SK-N-SH (cell line): ENCODE results near the gene TRAF4. TPM values are rescaled to one million over a fixed set of nuclear protein-coding genes. Genes with fewer than 3 reads are reported as not detected.

ENCODE experiments used
- CTCF ChIA-PET: fragments of 300-600, 350-600 bp; formaldehyde crosslinking; extraction: SDS; loops from one replicate; lab custom pipeline; 2021; lab: Yijun Ruan, JAX
- POLR2A ChIA-PET: fragments of 350-600 bp; sonication (Branson Sonifier 250); formaldehyde crosslinking; extraction: SDS; loops from one replicate; lab custom pipeline; 2020; ENCODE audit warnings: antibody characterized with exemption, inconsistent platforms; lab: Yijun Ruan, JAX
- DNase-seq: peaks from one replicate; pipeline ENCODE4 v3.0.0; 2012
- H2AFZ ChIP-seq: fragments of 200-600 bp; sonication (generic); 2 replicates; pipeline ENCODE4 v1.8.1; 2016; ENCODE audit warnings: antibody characterized with exemption, mild to moderate bottlenecking, low read depth
- H3F3A ChIP-seq: fragments of 200-600 bp; sonication (generic); replicated peaks from 2 replicates; pipeline ENCODE3; 2016; ENCODE audit warnings: antibody characterized with exemption, mild to moderate bottlenecking; ENCODE audit not compliant: insufficient read depth
- H3K27ac ChIP-seq, 2 experiments: fragments of 200-500 bp in 1 of 2; fragments of 200-600 bp in 1 of 2; sonication (Bioruptor generic) in 1 of 2; sonication (generic), shearing (Covaris generic) in 1 of 2; 2 replicates each; pipeline versions ENCODE4 v1.5.1 to v1.6.1; 2014 to 2016; ENCODE audit warnings: low read depth in 2 of 2, inconsistent platforms in 1 of 2, low read length in 1 of 2, mild to moderate bottlenecking in 1 of 2, mixed read lengths in 1 of 2
- H3K27me3 ChIP-seq: fragments of 200-600 bp; sonication (generic), shearing (Covaris generic); 2 replicates; pipeline ENCODE4 v1.6.1; 2016; ENCODE audit warnings: mixed run types; ENCODE audit not compliant: insufficient read depth
- H3K36me3 ChIP-seq, 2 experiments: fragments of 200-500 bp in 1 of 2; fragments of 200-600 bp in 1 of 2; sonication (Bioruptor generic) in 1 of 2; sonication (generic) in 1 of 2; replicated peaks in 1 of 2; 2 replicates each; pipeline versions ENCODE3 to v1.5.1; 2014 to 2016; ENCODE audit warnings: low read length in 1 of 2, mild to moderate bottlenecking in 1 of 2; ENCODE audit not compliant: insufficient read depth in 2 of 2, control insufficient read depth in 1 of 2
- H3K4me1 ChIP-seq, 2 experiments: fragments of 200-500 bp in 1 of 2; fragments of 200-600 bp in 1 of 2; sonication (Bioruptor generic) in 1 of 2; sonication (generic), shearing (Covaris generic) in 1 of 2; 2 replicates each; pipeline versions ENCODE4 v1.5.1 to v1.6.1; 2014 to 2016; ENCODE audit warnings: low read depth in 1 of 2, low read length in 1 of 2, mixed run types in 1 of 2; ENCODE audit not compliant: insufficient read depth in 2 of 2, control insufficient read depth in 1 of 2
- H3K4me2 ChIP-seq: fragments of 200-600 bp; sonication (generic), shearing (Covaris generic); 2 replicates; pipeline ENCODE4 v1.6.1; 2017; ENCODE audit warnings: mixed run types
- H3K4me3 ChIP-seq, 2 experiments: fragments of 200-500 bp in 1 of 2; fragments of 200-600 bp in 1 of 2; sonication (Bioruptor generic) in 1 of 2; sonication (generic), shearing (Covaris generic) in 1 of 2; 2 replicates each; pipeline versions ENCODE4 v1.5.1 to v1.8.1; 2014 to 2016; ENCODE audit warnings: low read depth in 2 of 2, inconsistent platforms in 1 of 2, low read length in 1 of 2, mild to moderate bottlenecking in 1 of 2, mixed read lengths in 1 of 2, moderate library complexity in 1 of 2
- H3K79me2 ChIP-seq: fragments of 200-600 bp; sonication (generic); 2 replicates; pipeline ENCODE4 v1.8.1; 2017; ENCODE audit warnings: mild to moderate bottlenecking; ENCODE audit not compliant: insufficient read depth
- H3K9ac ChIP-seq: fragments of 200-600 bp; sonication (generic); 2 replicates; pipeline ENCODE4 v1.6.1; 2017; ENCODE audit warnings: mixed run types
- H3K9me2 ChIP-seq: fragments of 200-600 bp; sonication (generic); 2 replicates; pipeline ENCODE4 v1.6.1; 2017; ENCODE audit warnings: mixed run types
- H3K9me3 ChIP-seq: fragments of 200-600 bp; sonication (generic); 2 replicates; pipeline ENCODE4 v1.6.1; 2017; ENCODE audit warnings: mixed run types, mild to moderate bottlenecking, moderate library complexity
- H4K20me1 ChIP-seq: fragments of 200-600 bp; sonication (generic); 2 replicates; pipeline ENCODE4 v1.6.1; 2017; ENCODE audit warnings: mild to moderate bottlenecking, mixed run types; ENCODE audit not compliant: insufficient read depth
- CHD2 ChIP-seq: fragments of 150-350 bp; IDR thresholded peaks from 2 replicates; pipeline ENCODE4 v1.6.1; 2018; ENCODE audit warnings: low read length; ENCODE audit not compliant: partially characterized antibody
- ELF1 ChIP-seq: IDR thresholded peaks from 2 replicates; pipeline ENCODE4 v1.4.0; 2012
- FOSL2 ChIP-seq: IDR thresholded peaks from 2 replicates; pipeline ENCODE4 v1.4.0; 2012; ENCODE audit warnings: low read depth, mild to moderate bottlenecking, moderate library complexity, borderline replicate concordance
- GABPA ChIP-seq: IDR thresholded peaks from 2 replicates; pipeline ENCODE4 v1.4.0; 2012; ENCODE audit warnings: low read depth, mild to moderate bottlenecking
- IRF3 ChIP-seq: fragments of 150-350 bp; IDR thresholded peaks from 2 replicates; pipeline ENCODE4 v1.6.1; 2016; ENCODE audit warnings: mild to moderate bottlenecking, low read depth, low read length
- NRF1 ChIP-seq: IDR thresholded peaks from 2 replicates; pipeline ENCODE4 v1.6.1; 2012; ENCODE audit warnings: low read depth, mild to moderate bottlenecking, low read length
- POLR2AphosphoS5 ChIP-seq: IDR thresholded peaks from 2 replicates; pipeline ENCODE4 v1.6.1; 2012; ENCODE audit warnings: low read depth, low read length
- REST ChIP-seq: IDR thresholded peaks from 2 replicates; pipeline ENCODE4 v1.6.1; 2012; ENCODE audit warnings: mild to moderate bottlenecking, low read depth, low read length, moderate library complexity
- ZBTB33 ChIP-seq: IDR thresholded peaks from 2 replicates; pipeline ENCODE4 v1.4.0; 2012; ENCODE audit warnings: low read depth, borderline replicate concordance
- WGBS: methylation state at CpG from one replicate; pipeline ENCODE4 v1.1.6; 2017; ENCODE audit warnings: low lambda C conversion rate; 5-methylcytosine and 5-hydroxymethylcytosine counted together
- polyA plus RNA-seq, 3 experiments: library from polyadenylated mRNA; depleted of rRNA; stranded (reverse); fragments of >200 nt; gene quantifications; 2 replicates each; pipeline ENCODE4 v1.2.3, GENCODE V29; 2012

The TRAF4 gene
- polyA plus RNA-seq, 1 of the 3 experiments (the other 2 are of a cell fraction), result 95.7 TPM

- Histone ChIP-seq H3K4me2 (peak within 1 kb of the TSS; percentile 99), H3K79me2 (peaks cover 21% of the 10 kb centered on the region), H3K27me3 (no peaks in the 10 kb centered on the region), H3K36me3 (peaks cover 30 to 34% of the 10 kb centered on the region in 2 experiments), H4K20me1 (peaks cover 30% of the 10 kb centered on the region), H3K9me3 (no peaks in the 10 kb centered on the region), H3K27ac (peak within 1 kb of the TSS; percentile 88 to 97), H3K4me3 (peak within 1 kb of the TSS; percentile 62 to 81), H2AFZ (peak within 1 kb of the TSS; percentile 81; the same call in 1 of the 2 replicates), H3K4me1 (peaks cover 16 to 42% of the 10 kb centered on the region in 2 experiments), H3F3A (peaks cover 66% of the 10 kb centered on the region), H3K9ac (peak within 1 kb of the TSS; percentile 90), H3K9me2 (no peaks in the 10 kb centered on the region)
- CTCF ChIA-PET, result interaction anchor here (0.5 to 11.1 kb wide), 55 partner anchors 9 to 565 kb away, joined by 3 to 612 read pairs (median 6); partner anchors contain the start of genes BLTP2, DHRS13, FAM222B and FLOT2
- TF ChIP-seq ELF1 (no peak), POLR2AphosphoS5 (0 out of 2 replicates have a peak, but pooled peaks have one; percentile 2), IRF3 (no peak), GABPA (no peak), NRF1 (no peak), FOSL2 (no peak), REST (no peak), ZBTB33 (peak; percentile 79; the same call in 1 of the 2 replicates), CHD2 (peak; percentile 61)
- peak; percentile 92 for DNase-seq
- 0% methylated on average over 7 of the region's 49 CpGs for whole genome bisulfite sequencing
- POLR2A ChIA-PET, result interaction anchor here (0.7 to 4.5 kb wide), 8 partner anchors 16 to 239 kb away, joined by 3 to 90 read pairs (median 8); partner anchors contain the start of genes PROCA1 and TRAF4
These were observed 17.6 kb upstream of the TRAF4 start, which contains the start of gene TLCD1 for GRCh38 chr17:28726226-28726626. TLCD1 (minus strand) TSS chr17:28726233; CDS start chr17:28726097, 136 bp downstream.
